GM19397 (cell line): ENCODE results near the gene SVEP1.
"Not testable (repeated sequence)": the region's sequence is repeated elsewhere in the genome, so short reads cannot be mapped to it uniquely, and the experiment has no call there.

Experiments
- ATAC-seq: cut with Tn5 transposase; IDR thresholded peaks from one replicate; pipeline ENCODE4 v1.9.1; 2021; ENCODE audit warnings: mild to moderate bottlenecking, moderate library complexity; ENCODE audit not compliant: unreplicated experiment

SVEP1 gene

GRCh38 chr9:110451726-110452125 is 127.8 kb downstream of the SVEP1 start:
- no peak for ATAC-seq

DNA sequence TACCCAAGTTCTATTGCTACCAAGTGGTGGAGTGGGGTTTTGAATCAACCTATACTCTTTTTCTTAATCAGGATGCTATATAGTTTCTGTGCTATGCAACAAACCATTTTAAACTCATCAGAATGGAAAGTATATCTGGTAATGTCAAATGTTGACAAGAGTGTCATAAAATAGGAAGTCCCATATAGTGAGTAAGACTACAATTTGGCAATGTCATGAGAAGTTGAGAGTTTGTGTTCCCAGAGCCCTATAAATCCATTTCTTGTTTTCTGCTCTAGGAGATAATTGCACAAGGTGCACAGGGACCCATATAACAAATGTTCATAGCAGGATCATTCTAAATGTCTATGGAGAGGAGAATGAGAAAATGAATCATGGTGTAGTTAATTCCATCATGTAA is 132.1 kb downstream of the SVEP1 start:
- ATAC-seq: no peak

GRCh38 chr9:110446171-110446570 is 133.4 kb downstream of the SVEP1 start:
- ATAC-seq: no peak

- ATAC-seq: no peak
Measured at GRCh38 chr9:110444911-110445310, 134.6 kb downstream of the SVEP1 start.

DNA sequence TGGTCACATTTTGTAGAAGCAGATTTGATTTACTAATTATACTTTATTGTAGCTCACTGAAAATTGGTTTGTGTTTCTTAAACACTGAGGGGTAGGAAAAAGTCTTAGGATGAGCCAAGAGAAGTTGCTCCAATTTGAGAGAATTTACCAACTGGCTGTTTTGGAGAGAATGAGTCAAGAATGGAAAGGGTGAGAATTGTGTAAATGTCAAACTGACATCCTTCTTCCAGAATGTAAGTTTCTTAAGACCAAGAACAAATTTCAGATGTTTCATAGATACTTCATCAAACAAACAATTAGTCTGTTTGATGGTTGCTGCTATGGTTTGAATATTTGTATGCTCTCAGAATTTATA is 135.7 kb downstream of the SVEP1 start:
- ATAC-seq: no peak

DNA sequence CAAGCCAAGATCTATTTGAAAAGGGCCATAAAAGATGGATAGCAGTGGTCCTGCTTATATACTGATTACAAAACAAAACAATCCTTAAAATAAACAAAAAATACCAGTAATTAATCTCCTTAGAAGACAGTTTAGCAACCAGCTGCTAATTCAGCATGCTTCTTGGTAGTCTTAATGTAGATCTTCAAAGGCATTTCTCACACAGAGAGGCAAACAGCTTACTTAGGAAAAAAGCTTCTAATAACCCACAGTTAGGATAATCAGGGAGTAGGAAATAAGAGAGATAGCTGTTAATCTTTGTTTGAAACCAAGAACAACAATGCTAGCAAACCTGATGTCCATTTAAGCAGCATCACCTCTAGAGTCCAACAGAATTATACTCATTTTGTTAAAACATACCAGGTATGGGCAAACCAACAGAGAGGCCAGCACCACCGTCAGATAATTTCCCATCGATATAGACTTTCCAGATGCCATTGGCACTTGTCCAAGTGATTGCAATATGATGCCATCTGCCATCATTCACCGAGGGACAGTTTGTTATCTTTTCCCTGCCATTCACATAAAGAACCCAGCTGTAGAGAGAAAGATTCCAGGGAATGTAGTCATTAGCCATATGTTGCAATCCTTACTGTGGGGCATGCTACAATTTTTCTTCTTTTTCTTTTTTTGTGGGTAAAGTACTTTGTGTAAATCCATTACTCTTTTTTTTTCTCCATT is 136.2 kb downstream of the SVEP1 start:
- ATAC-seq: no peak

DNA sequence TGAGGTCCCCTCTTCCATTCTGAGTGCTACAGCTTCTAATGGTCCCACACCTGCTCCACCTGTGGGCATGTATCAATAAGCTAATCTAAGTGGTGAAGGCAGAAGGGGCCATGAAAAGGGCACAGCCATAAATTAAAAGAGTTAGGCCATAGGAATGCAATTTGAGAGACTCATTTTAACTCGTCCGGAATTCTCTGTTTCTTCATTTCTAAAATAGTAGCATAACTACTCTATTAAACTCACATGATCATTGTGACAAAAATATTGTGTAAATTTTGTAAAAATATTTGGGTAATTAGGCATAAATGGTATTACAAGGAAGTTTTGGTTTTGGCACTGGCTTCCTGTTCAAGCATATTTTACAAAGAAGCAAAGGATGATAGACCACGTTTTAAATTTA is 138.7 kb downstream of the SVEP1 start:
- ATAC-seq: no peak

DNA sequence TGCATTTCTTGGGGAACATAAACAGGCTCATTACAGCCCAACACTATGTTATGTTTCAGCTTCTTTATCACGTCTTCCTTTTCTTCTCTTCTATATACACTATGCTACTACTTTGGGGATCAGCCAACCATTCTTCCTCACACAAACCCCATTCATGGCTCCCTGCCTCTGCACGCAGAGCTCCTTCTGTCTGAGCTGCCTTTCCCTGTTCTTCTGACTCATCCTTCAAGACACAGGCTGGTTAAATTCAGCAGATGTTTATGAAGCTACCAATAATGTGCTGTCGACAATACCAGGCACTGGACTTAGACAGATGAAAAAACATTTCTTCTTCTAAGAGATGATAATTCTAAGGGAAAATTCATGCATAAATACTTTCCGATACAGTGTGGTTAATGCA is 139.4 kb downstream of the SVEP1 start:
- no peak for ATAC-seq

- no peak for ATAC-seq
Measured at GRCh38 chr9:110432253-110432652, 147.3 kb downstream of the SVEP1 start.

- ATAC-seq: no peak
Measured at GRCh38 chr9:110429453-110429852, 150.1 kb downstream of the SVEP1 start.

DNA sequence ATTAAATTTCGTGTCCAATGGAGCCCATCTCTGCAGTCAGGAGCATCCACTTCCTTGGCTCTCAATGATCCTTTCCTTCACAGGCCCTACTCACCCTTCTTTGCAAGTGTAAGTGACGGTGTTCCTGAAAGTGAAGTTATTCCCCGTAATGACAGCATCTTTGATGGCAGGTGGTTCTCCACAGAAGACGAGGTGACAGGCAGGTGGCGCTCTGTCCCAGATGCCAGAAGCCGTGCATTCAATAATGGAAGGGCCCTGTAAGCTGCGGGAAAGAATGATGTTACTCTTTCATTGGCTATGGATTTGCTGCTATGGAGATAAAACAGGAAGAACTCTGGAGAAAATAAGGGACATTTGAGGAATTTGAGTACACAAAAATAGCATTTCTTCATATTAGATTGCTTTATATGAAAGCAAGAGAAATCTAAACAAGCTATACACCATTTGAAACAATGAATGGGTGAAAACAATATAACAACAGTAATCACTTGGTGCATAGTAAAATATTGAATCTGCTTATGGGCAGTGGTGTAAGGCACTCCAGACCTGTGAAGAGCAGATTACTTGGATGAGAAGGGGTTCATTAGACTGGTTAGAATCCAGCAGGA is 151.9 kb downstream of the SVEP1 start:
- ATAC-seq: no peak

- ATAC-seq: no peak
Measured at GRCh38 chr9:110426052-110426709, 153.4 kb downstream of the SVEP1 start.

- ATAC-seq: no peak
Measured at GRCh38 chr9:110414471-110414870, 165.1 kb downstream of the SVEP1 start.

GRCh38 chr9:110410961-110411360 is 168.6 kb downstream of the SVEP1 start:
- ATAC-seq: no peak

- ATAC-seq: no peak
Measured at GRCh38 chr9:110408598-110408997, 170.9 kb downstream of the SVEP1 start.

- no peak for ATAC-seq
Measured at GRCh38 chr9:110405858-110406443, 173.6 kb downstream of the SVEP1 start.

GRCh38 chr9:110404473-110404872 is 175.1 kb downstream of the SVEP1 start:
- no peak for ATAC-seq

DNA sequence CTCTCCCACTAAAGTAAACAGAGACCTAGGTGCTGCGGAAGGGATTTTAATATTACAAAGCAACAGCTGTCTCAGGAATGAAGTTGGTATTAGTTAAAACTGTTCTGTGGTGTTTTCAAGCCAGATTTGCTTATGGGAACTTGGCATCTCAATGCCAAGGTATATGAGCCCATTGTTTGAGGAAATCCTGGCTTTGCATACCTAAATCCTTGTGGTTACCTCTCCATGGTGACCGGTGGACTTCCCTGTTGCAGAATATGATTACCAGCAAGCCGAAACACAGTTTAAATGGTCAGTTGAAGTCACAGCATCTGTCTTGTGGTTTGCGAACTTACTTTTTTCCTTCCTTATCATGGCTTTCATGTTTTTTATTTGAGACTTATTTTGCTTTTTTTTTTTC is 179.6 kb downstream of the SVEP1 start:
- ATAC-seq: no peak

DNA sequence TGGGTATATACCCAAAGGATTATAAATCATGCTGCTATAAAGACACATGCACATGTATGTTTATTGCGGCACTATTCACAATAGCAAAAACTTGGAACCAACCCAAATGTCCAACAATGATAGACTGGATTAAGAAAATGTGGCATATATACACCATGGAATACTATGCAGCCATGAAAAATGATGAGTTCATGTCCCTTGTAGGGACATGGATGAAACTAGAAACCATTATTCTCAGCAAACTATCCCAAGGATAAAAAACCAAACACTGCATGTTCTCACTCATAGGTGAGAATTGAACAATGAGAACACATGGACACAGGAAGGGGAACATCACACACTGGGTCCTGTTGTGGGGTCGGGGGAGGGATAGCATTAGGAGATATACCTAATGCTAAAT is 180.5 kb downstream of the SVEP1 start:
- ATAC-seq: not testable (repeated sequence)

- no peak for ATAC-seq
Measured at GRCh38 chr9:110391826-110392485, 187.6 kb downstream of the SVEP1 start.

GRCh38 chr9:110389148-110389750 is 190.3 kb downstream of the SVEP1 start:
- ATAC-seq: no peak
